ENCODE results near the gene NRXN3.
A peak's percentile ranks its signal among the peaks of the same experiment; 100 is the strongest.

The NRXN3 gene

DNA sequence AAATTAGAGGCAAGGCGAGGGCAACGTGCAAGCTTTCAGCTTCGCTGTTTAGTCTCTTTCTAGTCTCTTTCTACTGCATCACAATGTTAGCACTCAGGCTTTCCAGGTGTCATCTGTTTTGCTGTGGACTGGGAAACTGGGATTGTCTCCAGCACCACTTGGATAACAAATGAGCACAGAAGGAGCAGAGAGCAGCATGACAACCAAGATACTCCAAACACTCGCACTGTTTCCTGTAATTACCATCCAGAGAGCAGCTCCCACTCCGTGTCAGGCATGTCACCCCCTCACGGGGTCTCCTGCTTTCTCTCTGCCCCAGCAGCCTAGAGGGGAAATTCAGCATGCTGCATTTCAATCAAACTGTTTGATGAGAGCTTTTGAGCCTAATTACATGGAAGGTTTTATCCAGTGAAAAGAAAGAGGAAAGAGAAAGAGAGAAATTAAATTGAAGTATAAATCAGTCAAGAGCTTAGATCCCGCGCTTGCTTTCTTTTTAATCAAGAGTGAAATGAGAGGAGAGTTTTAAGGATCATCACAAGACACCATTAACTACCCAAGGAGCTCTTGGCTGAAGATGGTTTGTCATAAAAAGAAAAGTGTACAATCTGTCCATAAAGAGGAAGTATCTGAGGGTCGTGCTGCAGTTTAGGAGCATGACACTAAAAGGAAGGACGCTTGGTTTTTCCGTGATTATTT, 1123.5 kb downstream of the NRXN3 start:
- no peak for DNase-seq (ENCODE audit: low spot score)

GRCh38 chr14:79294499-79294898, 1124.3 kb downstream of the NRXN3 start:
- no peak for DNase-seq (ENCODE audit: low spot score)

GRCh38 chr14:79295385-79295784, 1125.2 kb downstream of the NRXN3 start:
- no peak for DNase-seq (ENCODE audit: low spot score)

DNA sequence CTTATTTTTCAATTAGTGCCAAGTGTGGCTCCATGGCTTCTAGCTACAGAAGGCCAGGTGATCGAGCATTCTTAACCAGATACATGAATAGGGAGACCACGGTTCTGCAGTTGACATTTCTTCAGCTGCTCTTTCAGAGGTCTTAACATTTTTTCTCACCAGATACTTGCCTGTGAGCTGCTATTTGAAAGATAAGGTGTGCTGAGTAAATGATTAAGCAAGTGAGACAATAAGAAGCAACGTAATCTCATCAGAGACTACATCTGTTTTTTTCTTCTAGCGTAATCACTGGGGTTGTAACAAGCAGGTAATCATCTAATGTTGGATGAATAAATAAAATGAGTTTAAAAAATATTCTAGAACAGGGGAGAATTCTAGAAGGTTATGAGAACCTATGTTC, 1128.2 kb downstream of the NRXN3 start:
- no peak for DNase-seq (ENCODE audit: low spot score)

- no peak for DNase-seq (ENCODE audit: low spot score)
These were observed 1129.0 kb downstream of the NRXN3 start for GRCh38 chr14:79299162-79299561.

- no peak for DNase-seq (ENCODE audit: low spot score)
These were observed 1134.1 kb downstream of the NRXN3 start for GRCh38 chr14:79304279-79304678.

DNA sequence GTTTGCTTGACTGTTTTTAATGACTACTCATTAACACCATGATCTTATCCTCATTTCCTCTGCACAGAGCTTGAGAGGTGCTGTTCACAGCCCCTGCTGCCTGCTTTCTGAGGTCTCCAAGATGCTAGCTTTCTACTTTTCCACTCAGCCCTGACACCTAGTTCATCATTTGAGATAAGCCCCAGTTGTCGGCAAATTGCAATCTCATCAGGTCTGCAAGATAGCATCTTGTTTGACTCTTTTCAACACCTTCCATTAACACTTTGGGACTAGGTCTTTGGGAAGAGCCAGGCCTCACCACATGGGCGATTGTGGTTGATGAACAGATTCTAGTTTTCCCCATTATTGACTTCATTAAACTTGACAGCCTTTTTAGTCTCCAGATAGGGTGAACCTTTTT, 1136.4 kb downstream of the NRXN3 start:
- DNase-seq (ENCODE audit: low spot score), result no peak

- no peak for DNase-seq (ENCODE audit: low spot score)
These were observed 1148.2 kb downstream of the NRXN3 start for GRCh38 chr14:79318371-79318770.

DNA sequence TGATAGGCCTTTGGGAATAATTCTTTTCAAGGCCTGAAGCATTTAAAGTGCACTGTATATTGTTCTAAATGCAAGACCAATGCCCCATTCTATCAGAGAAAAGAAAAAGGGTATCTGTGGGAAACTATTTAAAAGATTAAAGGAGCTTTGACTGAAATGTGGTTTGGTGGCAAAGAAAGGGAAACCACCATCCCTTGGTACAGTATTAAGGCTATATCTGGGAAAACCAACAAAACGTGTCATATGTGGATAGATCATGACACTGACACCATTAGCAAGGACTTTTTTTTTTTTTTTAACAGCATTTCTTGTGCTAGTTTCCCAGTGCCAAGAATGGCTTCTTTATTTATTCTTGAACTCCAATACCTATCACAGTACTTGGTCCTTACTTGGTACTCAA, 1150.4 kb downstream of the NRXN3 start:
- no peak for DNase-seq (ENCODE audit: low spot score)

DNA sequence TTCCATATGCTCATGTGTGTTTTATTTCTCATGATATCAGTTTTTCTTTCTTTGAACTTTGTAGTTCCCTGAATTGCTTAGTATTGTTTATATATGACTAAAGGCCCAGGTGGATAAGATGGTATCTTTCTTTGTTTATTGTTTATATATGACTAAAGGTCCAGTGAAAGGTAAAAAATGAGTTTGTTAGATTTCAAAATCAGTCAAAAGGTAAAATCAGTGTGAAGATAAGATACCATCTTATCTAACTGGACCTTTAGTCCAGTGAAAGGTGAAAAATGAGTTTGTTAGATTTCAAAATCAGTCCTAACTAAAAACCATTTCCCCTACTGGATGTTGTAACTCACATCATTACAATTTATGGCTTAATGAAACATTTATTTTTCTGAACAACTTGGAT, 1150.9 kb downstream of the NRXN3 start:
- DNase-seq (ENCODE audit: low spot score), result no peak

- no peak for DNase-seq (ENCODE audit: low spot score)
These were observed 1154.9 kb downstream of the NRXN3 start for GRCh38 chr14:79325071-79325470.

DNA sequence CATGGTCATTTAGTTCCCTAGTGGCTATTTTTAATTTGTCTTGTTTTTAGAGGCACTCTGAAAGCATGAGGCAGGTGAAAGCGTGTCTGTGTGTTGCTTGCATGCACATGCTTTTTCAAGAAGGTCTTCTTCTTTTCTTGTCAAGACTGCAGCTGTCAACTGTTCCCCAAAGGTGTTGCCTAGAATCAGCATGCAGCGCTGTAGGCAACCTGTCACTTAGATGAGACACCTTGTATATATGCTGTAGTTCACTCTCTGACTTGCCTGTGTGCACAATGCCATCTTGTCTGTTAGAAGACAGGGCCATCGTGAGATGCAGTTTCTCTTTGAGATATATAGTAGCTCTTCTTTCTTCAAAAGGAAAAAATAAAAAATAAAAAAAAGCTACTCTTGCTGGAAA, 1155.4 kb downstream of the NRXN3 start:
- DNase-seq (ENCODE audit: low spot score), result no peak

GRCh38 chr14:79328863-79329262, 1158.7 kb downstream of the NRXN3 start:
- no peak for DNase-seq (ENCODE audit: low spot score)

GRCh38 chr14:79331830-79332229, 1161.7 kb downstream of the NRXN3 start:
- no peak for DNase-seq (ENCODE audit: low spot score)

DNA sequence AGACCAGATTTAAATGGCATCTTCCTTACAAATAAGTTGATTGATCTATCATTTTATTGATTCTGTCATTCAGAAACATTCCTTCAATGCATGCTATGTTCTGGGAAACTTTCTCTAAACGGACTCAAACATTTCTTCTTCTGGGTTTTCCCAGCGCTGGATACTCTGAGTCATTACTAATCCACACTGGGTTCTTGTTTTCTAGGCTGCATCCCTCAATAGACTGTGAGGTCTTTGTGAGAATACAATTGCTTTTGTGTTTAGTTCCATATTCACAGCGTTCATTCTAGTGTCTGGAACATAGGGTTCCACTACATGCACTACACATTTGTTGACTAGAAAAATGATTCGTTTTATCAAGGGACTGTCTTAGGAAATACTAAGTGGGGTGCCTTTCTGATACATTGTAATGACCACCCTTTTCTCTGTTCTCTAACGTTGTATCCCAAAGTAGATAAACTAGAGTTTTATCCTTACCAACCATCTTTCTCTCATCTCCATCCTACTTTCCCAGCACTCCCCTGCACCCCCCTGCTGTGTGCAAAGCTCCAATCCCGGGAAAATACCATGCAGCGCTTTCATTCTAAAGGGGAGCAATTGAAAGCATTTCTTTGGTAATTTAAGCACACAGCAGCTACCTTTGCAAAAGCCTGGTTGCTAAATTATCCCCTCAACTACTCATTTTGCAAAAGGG, 1162.5 kb downstream of the NRXN3 start:
- DNase-seq (ENCODE audit: low spot score), result peak; percentile 86

DNA sequence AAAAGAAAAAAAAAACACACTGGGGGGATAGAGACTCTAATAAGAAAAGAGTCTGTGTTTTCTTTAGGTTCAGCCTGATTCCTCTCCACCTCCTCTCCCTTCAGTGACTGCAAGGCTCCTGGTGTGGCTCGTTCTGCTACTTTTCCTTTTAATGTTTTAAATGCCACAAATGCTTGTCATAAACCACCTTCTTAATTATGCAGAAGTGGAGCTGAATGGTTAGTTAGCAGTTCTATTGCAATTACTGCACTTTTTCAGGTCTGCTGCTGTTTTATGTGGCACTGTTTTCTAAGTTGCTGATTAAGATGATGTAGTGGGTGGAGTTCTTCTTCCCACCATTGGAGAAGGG, 1163.0 kb downstream of the NRXN3 start:
- no peak for DNase-seq (ENCODE audit: low spot score)

DNA sequence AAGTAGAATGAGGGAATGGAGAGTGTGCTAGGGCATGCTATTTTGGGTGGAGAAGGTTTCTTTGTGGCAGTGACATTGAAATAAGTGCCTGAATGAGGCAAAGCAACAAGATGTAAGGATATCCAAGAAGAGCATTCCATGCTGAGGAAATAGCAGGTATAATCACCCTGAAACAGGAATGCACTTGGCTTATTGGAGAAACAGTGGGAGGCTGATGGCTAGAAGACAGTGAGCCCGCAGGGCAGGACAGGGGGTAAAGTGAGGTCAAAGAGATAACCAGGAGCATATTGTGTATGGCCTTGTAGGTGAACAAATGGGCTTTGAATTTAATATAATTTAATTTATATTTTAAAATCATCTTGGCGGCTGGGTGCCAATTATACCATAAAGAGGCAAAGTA, 1164.1 kb downstream of the NRXN3 start:
- DNase-seq (ENCODE audit: low spot score), result no peak

DNA sequence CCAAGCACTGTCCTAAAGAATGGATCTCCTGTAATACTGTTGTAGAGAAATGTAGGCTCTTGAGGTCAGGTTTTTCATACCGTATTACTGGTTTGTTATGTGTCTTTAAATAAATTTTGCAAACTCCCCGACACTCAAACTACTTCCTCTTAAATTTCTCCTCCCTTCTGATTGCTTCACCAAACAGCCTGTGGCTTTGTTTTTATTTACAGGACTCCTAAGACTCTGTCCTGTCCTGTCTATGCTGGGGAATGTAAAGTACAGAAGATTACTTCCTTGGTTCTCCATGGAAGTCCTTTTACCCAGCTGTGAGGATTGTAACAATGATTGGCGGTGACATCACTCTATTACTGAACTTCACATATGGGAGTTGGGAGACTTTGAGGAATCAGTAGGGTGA, 1167.6 kb downstream of the NRXN3 start:
- no peak for DNase-seq (ENCODE audit: low spot score)

GRCh38 chr14:79342942-79343341, 1172.8 kb downstream of the NRXN3 start:
- DNase-seq (ENCODE audit: low spot score), result no peak

DNA sequence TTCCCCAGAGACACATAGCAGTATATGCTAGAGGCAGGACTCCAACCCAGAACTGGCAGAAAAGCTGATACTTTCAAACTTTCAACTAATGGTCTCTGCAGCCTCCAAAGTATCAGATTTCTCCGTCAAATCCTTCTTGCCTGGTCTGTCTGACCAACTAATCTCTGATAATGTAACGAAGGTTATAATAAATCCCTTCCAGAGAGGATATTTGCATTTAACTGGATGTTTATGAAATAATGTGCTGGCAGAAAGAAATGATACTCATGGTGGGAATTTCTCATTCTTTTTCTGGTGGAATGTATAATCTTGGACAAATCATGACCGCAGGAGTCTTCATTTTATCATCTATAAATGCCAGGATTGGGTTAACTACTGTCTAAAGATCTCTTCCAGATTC, 1180.8 kb downstream of the NRXN3 start:
- DNase-seq (ENCODE audit: low spot score), result no peak

DNA sequence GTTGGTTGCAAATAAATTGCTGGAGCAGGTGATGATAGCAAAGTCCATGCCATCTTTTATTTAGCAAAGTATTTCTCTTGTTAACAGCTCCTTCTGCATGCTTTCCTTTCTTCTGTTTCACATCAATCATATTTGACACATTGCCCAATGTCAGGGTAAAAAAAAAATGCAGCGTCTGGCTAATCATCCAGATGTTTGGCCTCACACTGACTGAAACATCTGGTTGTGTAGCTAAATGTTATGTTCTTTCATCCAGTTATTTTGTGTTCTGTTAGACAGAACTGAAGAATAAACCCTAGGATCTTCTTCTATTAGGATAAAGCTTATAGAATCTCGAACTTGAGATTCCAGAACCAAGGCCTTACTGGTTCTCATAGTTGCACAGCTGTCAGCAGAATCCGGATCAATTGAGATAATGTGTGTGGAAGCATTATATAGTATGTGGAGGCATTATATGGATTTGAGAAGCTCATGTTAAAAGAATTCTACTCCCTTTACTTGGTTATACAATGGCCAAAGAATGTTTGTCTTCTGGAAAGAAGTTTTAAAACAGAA, 1182.0 kb downstream of the NRXN3 start:
- no peak for DNase-seq (ENCODE audit: low spot score)

- DNase-seq (ENCODE audit: low spot score), result no peak
These were observed 1184.2 kb downstream of the NRXN3 start for GRCh38 chr14:79354336-79354735.

- DNase-seq (ENCODE audit: low spot score), result no peak
These were observed 1185.9 kb downstream of the NRXN3 start for GRCh38 chr14:79356040-79356439.

DNA sequence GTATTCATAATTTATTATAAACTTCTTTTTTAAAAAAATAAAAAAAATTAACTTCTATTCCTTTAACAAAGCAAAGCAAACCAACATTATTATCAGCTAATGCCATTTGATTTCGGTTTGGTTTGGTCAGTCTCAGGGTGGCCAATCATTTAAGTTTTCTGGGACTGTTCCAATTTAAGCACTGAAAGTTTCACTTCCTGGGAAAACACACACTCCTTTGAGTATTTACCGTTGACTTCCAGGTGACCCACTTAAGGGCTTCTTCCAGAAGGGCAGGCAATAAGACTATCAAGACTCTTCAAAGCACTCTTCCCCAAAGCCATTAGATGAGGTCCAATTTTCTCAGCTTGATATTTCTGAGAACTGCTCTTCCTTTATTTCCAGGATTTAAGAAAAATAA, 1187.1 kb downstream of the NRXN3 start:
- DNase-seq (ENCODE audit: low spot score), result no peak

Measured in putamen (tissue), 1 donor.